ENCODE data around the gene FASN.
A peak's percentile ranks its signal among the peaks of the same experiment; 100 is the strongest.

The FASN gene

GRCh38 chr17:82101301-82101715, 3.3 kb upstream of the FASN start:
- no peak for DNase-seq (ENCODE audit: low spot score)

- DNase-seq (ENCODE audit: low spot score), result no peak
These were observed 2.7 kb upstream of the FASN start for GRCh38 chr17:82100502-82101298.

GRCh38 chr17:82098939-82099763, 1.1 kb upstream of the FASN start:
- DNase-seq (ENCODE audit: low spot score), result no peak

- DNase-seq (ENCODE audit: low spot score), result no peak
These were observed 192 bp downstream of the FASN start for GRCh38 chr17:82097919-82098168.

GRCh38 chr17:82097184-82097918, 685 bp downstream of the FASN start:
- peak; percentile 81 for DNase-seq (ENCODE audit: low spot score)

GRCh38 chr17:82096709-82097183, 1.3 kb downstream of the FASN start:
- DNase-seq (ENCODE audit: low spot score), result no peak

GRCh38 chr17:82095777-82096708, 2.0 kb downstream of the FASN start:
- DNase-seq (ENCODE audit: low spot score), result no peak

GRCh38 chr17:82094931-82095776, 2.9 kb downstream of the FASN start:
- DNase-seq (ENCODE audit: low spot score), result no peak

GRCh38 chr17:82092995-82093751, 4.9 kb downstream of the FASN start:
- DNase-seq (ENCODE audit: low spot score), result no peak

GRCh38 chr17:82092628-82092994, 5.4 kb downstream of the FASN start:
- DNase-seq (ENCODE audit: low spot score), result no peak

- DNase-seq (ENCODE audit: low spot score), result no peak
These were observed 5.9 kb downstream of the FASN start for GRCh38 chr17:82092094-82092586.

- no peak for DNase-seq (ENCODE audit: low spot score)
These were observed 6.6 kb downstream of the FASN start for GRCh38 chr17:82091264-82092066.

- DNase-seq (ENCODE audit: low spot score), result no peak
These were observed 7.3 kb downstream of the FASN start for GRCh38 chr17:82090549-82091263.

- no peak for DNase-seq (ENCODE audit: low spot score)
These were observed 8.1 kb downstream of the FASN start for GRCh38 chr17:82089723-82090548.

GRCh38 chr17:82088838-82089722, 9.0 kb downstream of the FASN start:
- DNase-seq (ENCODE audit: low spot score), result no peak

All from D341Med (cell line).